Peyer's patch (tissue), 4 donors: ENCODE measurements around the gene SYNGR2. TPM values are rescaled to one million over a fixed set of nuclear protein-coding genes. Genes with fewer than 3 reads are reported as not detected.

ENCODE experiments used
- DNase-seq, 3 donors: peaks; one replicate each; pipeline ENCODE4 v3.0.0-alpha.2; 2017 to 2019
- H3K27ac ChIP-seq, 4 donors: fragments of 200-600 bp; sonication (generic); one replicate each; pipeline ENCODE4 v1.5.1; 2016 to 2019
- H3K27me3 ChIP-seq, 2 donors: fragments of 200-600 bp; sonication (generic); one replicate each; pipeline ENCODE4 v1.5.1; 2019
- H3K36me3 ChIP-seq, 3 donors: fragments of 200-600 bp; sonication (generic); one replicate each; pipeline ENCODE4 v1.5.1; 2016 to 2019
- H3K4me1 ChIP-seq, 4 donors: fragments of 200-600 bp; sonication (generic); one replicate each; pipeline ENCODE4 v1.5.1; 2016 to 2019
- H3K4me3 ChIP-seq, 4 donors: fragments of 200-600 bp; sonication (generic); 1 replicate in 3 of 4; 2 replicates in 1 of 4; pipeline ENCODE4 v1.5.1; 2016 to 2019; ENCODE audit warnings: mild to moderate bottlenecking in 1 of 4
- H3K9me3 ChIP-seq, 4 donors: fragments of 200-600 bp; sonication (generic); one replicate each; pipeline ENCODE4 v1.5.1; 2016 to 2019; ENCODE audit warnings: mild to moderate bottlenecking in 1 of 4
- POLR2A ChIP-seq, 2 donors: fragments of 450-650 bp; IDR thresholded peaks; one replicate each; pipeline ENCODE4 v1.5.1; 2017; ENCODE audit warnings: antibody characterized with exemption in 2 of 2, mild to moderate bottlenecking in 2 of 2, moderate library complexity in 2 of 2
- small RNA-seq, 2 donors: library from RNA; depleted of rRNA; stranded (forward); fragments of <200 nt; gene quantifications; one replicate each; pipeline ENCODE3, GENCODE V24; 2016
- total RNA-seq, 4 donors: library from RNA; depleted of rRNA; stranded (reverse); fragments of >200 nt; gene quantifications; one replicate each; pipeline ENCODE4 v1.1.0, GENCODE V29; 2016
- TF ChIP-seq, protein P1 (sequence below), 6 experiments: fragments of 450-650 bp in 4 of 6; fragments of 200-600 bp in 2 of 6; sonication (generic) in 1 of 6; IDR thresholded peaks; one replicate each; pipeline ENCODE4 v1.5.1; 2017 to 2019; ENCODE audit warnings: antibody characterized with exemption in 6 of 6, mild to moderate bottlenecking in 3 of 6, moderate library complexity in 1 of 6

Gene SYNGR2
- total RNA-seq, 4 donors from 2014 or later: 51.2 to 87.2 (median 77.3) TPM

GRCh38 chr17:78219396-78220150 is 51.2 kb downstream of the SYNGR2 start:
- no peak for TF ChIP-seq POLR2A (IDR thresholded peaks at IDR 0.05)
- TF ChIP-seq, protein P1, sequence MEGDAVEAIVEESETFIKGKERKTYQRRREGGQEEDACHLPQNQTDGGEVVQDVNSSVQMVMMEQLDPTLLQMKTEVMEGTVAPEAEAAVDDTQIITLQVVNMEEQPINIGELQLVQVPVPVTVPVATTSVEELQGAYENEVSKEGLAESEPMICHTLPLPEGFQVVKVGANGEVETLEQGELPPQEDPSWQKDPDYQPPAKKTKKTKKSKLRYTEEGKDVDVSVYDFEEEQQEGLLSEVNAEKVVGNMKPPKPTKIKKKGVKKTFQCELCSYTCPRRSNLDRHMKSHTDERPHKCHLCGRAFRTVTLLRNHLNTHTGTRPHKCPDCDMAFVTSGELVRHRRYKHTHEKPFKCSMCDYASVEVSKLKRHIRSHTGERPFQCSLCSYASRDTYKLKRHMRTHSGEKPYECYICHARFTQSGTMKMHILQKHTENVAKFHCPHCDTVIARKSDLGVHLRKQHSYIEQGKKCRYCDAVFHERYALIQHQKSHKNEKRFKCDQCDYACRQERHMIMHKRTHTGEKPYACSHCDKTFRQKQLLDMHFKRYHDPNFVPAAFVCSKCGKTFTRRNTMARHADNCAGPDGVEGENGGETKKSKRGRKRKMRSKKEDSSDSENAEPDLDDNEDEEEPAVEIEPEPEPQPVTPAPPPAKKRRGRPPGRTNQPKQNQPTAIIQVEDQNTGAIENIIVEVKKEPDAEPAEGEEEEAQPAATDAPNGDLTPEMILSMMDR (IDR thresholded peaks at IDR 0.05): no peak
- Histone ChIP-seq H3K9me3 (no peaks in the 10 kb centered on the region), H3K4me1 (peaks cover 0 to 3% (median under 1%) of the 10 kb centered on the region in 4 donors), H3K27me3 (no peaks in the 10 kb centered on the region), H3K4me3 (no peak overlapping the region), H3K27ac (no peak overlapping the region), H3K36me3 (no peaks in the 10 kb centered on the region)
- no peak for DNase-seq

Small RNAs within 50 kb of the gene (small RNA-seq; reads per million reads assigned to genes)
- 0 reads per million in 2 donors for gene AC087645.1

Other genes with a start within 250 kb of the SYNGR2 start
- 10 to 100 TPM in 3 of 4 donors, 1 to 10 TPM in 1; 9.7 to 70.1 (median 23.2) TPM for gene TNRC6C, start 209.9 kb upstream of the SYNGR2 start, total RNA-seq
- gene TMC6, start 39.8 kb upstream of the SYNGR2 start, total RNA-seq: 100 to 1,000 TPM in 1 of 4 donors, 10 to 100 TPM in 3; 54.5 to 107 (median 94.9) TPM
- 10 to 100 TPM in 3 of 4 donors, 1 to 10 TPM in 1; 10.0 to 66.8 (median 22.5) TPM for gene TMC8, start 37.8 kb upstream of the SYNGR2 start, total RNA-seq
- 1 to 10 TPM in 1 of 4 donors, not detected in 3; 1.6 TPM for gene C17orf99, start 22.2 kb upstream of the SYNGR2 start, total RNA-seq
- gene TK1, start 18.5 kb downstream of the SYNGR2 start, total RNA-seq: 10 to 100 TPM in 2 of 4 donors, 1 to 10 TPM in 2; 6.2 to 46.2 (median 10.1) TPM
- 10 to 100 TPM; 28.2 to 98.2 (median 51.7) TPM for gene AFMID, start 18.8 kb downstream of the SYNGR2 start, total RNA-seq
- 1 to 10 TPM; 2.4 to 6.5 (median 5.7) TPM for gene BIRC5, start 45.7 kb downstream of the SYNGR2 start, total RNA-seq
- not detected for gene TMEM235, start 63.0 kb downstream of the SYNGR2 start, total RNA-seq
- gene SOCS3, start 191.5 kb downstream of the SYNGR2 start, total RNA-seq: 100 to 1,000 TPM in 1 of 4 donors, 10 to 100 TPM in 2, 1 to 10 TPM in 1; 3.2 to 125 (median 20.8) TPM
- 100 to 1,000 TPM in 3 of 4 donors, 10 to 100 TPM in 1; 32.4 to 149 (median 116) TPM for gene PGS1, start 210.1 kb downstream of the SYNGR2 start, total RNA-seq